NCI-H2196 treated with DMSO at 0.1 percent for 48 hours (cell line): Measurements from ENCODE around the gene MARF1.
A peak's percentile ranks its signal among the peaks of the same experiment; 100 is the strongest.
"Not testable (repeated sequence)": the region's sequence is repeated elsewhere in the genome, so short reads cannot be mapped to it uniquely, and the experiment has no call there.

Experiments
- DNase-seq: peaks from one replicate; lab custom pipeline; 2025; ENCODE audit not compliant: unreplicated experiment; lab: John Stamatoyannopoulos, UW

Gene MARF1

GRCh38 chr16:15643048-15643945 lies at the start of gene MARF1:
MARF1 (minus strand) TSS chr16:15643154; CDS start chr16:15639233, 3,921 bp downstream.
- DNase-seq = peak; percentile 86

GRCh38 chr16:15692508-15692907 lies 49.6 kb upstream of the MARF1 start:
- DNase-seq = not testable (repeated sequence)

- no peak for DNase-seq
Measured at GRCh38 chr16:15691046-15691445, 48.1 kb upstream of the MARF1 start.

- DNase-seq = no peak
Measured at GRCh38 chr16:15690296-15690695, 47.3 kb upstream of the MARF1 start.

GRCh38 chr16:15689290-15689689 lies 46.3 kb upstream of the MARF1 start:
- no peak for DNase-seq

DNA sequence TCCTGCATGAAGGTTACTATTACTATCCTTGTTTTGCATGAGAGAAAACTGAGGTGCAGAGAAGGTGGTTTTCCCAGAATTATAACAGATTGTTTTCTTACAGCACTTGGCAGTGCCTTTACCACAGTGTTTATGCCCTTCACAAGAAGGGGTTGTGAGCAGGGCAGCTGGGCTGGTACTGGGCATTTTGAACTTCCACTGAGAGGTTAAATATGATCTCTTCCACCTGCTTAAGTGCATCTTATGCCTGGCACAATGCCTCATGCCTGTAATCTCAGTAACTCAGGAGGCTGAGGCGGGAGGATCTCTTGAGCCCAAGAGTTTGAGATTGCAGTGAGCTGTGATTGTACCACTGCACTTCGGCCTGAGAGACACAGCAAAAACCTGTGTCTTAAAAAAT lies 43.3 kb upstream of the MARF1 start:
- DNase-seq = peak; percentile 22

DNA sequence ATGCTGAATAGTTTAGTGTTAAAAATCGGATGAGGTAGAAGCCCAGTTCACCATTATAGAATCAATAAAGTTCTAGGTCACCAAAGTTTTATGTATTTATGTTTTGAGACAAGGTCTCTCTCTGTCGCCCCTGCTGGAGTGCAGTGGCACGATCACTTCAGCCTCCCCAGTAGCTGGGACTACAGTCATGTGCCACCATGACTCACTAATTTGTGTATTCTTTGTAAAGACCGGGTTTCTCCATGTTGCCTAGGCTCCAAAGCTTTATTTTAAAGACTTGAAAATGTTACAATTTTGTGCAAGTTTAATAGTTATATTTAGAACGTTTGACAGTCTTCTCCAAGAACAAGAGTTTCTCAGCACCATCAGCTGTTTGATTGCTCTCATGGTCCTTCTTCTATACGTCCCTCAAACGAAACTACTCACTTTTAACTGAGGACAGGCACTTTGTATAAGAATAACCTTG lies 39.2 kb upstream of the MARF1 start:
- DNase-seq = no peak

DNA sequence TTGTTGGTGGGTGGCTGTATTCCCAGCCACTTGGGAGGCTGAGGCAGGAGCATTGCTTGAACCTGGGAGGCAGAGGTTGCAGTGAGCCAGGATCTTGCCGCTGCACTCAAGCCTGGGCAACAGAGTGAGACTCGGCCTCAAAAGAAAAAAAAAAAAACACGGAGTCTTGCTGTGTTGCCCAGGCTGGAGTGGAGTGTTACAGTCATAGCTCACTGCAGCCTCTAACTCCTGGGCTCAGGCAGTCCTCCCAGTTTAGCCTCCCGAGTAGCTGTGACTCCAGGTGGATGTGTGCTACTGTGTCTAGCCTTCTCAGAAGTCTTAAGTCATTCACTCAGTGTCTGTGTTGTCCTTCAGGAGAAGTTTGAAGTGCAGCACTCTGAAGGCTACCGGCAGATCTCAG lies 34.5 kb upstream of the MARF1 start:
- no peak for DNase-seq

- DNase-seq = no peak
Measured at GRCh38 chr16:15676506-15676905, 33.6 kb upstream of the MARF1 start.

DNA sequence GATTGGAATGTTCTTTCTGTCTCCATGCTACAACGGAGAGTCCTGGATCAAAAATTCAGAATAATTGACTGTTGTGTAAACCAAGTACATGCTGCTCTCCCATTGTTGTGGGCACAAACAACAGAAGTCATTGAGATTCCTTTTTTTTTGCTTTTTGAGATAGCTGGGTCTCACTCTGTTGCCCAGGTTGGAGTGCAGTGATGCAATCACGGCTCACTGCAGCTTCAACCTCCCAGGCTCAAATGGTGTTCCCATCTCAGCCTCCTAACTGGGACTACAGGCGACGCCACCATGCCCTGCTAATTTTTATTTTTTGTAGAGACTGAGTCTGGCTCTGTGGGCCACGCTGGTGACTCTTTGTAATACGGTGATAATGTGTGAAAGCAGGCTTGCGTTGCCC lies 31.6 kb upstream of the MARF1 start:
- DNase-seq = no peak

DNA sequence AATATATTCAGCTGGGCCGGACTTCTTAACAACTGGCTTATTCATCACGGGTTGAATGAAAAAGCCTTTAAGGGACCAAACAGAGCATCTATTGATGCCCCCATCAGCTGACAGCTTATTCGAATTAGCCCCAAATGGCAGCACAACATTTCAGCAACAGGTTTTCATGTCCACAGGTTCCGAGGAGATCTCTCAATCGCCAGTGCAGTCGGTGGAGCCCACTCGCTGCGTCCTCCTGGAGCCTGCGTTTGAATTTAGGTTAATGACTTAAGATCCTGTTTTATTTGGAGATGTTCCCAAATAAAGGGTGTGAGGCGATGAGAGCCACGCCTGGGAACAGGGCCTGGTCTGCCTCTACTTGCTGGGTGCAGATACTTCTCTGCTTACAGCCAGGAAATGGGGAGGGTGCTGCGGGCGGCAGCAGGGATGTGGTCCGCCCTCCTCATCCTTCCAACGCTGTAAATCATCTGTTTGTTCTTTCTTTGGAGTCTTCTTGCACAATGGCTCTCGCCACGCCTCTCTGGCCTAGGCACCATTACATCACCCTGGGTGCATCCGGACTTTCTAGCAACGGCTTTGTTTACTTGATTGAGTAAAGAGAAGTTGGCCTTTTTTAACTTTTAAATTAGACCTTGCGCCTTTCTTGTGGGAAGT lies 29.7 kb upstream of the MARF1 start:
- peak; percentile 97 for DNase-seq

DNA sequence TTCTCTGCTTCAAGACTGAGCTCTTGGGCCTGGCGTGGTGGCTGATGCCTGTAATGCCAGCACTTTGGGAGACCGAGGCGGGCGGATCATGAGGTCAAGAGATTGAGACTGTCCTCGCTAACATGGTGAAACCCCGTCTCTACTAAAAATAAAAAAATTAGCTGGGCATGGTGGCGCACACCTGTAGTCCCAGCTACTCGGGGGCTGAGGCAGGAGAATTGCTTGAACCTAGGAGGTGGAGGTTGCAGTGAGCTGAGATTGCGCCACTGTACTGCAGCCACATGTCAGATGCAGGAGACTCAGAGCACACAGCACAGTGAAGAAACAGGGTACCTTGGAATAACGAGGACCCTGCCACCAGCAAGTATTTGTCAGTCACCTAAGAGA lies 29.2 kb upstream of the MARF1 start:
- DNase-seq = not testable (repeated sequence)

- no peak for DNase-seq
Measured at GRCh38 chr16:15671530-15672117, 28.7 kb upstream of the MARF1 start.

GRCh38 chr16:15667091-15667742 lies 24.3 kb upstream of the MARF1 start:
- no peak for DNase-seq

- DNase-seq = no peak
Measured at GRCh38 chr16:15665107-15665506, 22.2 kb upstream of the MARF1 start.

GRCh38 chr16:15660203-15660601 lies 17.2 kb upstream of the MARF1 start:
- no peak for DNase-seq

GRCh38 chr16:15658556-15658955 lies 15.6 kb upstream of the MARF1 start:
- DNase-seq = no peak

GRCh38 chr16:15658149-15658548 lies 15.2 kb upstream of the MARF1 start:
- no peak for DNase-seq

DNA sequence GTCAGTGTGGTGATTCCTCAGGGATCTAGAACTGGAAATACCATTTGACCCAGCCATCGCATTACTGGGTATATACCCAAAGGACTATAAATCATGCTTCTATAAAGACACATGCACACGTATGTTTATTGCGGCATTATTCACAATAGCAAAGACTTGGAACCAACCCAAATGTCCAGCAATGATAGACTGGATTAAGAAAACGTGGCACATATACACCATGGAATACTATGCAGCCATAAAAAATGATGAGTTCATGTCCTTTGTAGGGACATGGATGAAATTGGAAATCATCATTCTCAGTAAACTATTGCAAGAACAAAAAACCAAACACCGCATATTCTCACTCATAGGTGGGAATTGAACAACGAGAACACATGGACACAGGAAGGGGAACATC lies 12.6 kb upstream of the MARF1 start:
- not testable (repeated sequence) for DNase-seq

DNA sequence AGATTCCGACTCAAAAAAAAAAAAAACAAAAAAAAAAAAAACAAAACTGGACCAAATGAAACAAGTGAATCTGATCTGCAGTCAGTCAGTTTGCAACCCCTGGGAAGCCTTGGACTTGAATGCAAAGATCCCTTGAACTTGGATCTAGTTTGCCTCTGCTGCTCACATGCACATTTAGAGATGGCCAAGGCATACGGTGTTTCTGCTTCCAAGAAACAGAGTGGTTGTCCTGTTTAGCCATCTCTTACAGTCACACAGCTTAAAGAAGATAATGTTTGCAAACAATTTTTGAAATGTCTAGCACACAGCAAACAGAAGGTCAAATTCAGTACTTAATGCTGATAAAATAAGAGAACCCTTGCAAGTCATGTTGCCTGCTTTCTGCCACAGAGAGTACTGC lies 11.6 kb upstream of the MARF1 start:
- no peak for DNase-seq

GRCh38 chr16:15653227-15653626 lies 10.3 kb upstream of the MARF1 start:
- no peak for DNase-seq
